ENCODE measurements around the gene DYRK1A. TPM values are rescaled to one million over a fixed set of nuclear protein-coding genes. Genes with fewer than 3 reads are reported as not detected.
"Not testable (repeated sequence)": the region's sequence is repeated elsewhere in the genome, so short reads cannot be mapped to it uniquely, and the experiment has no call there.

Gene DYRK1A
- polyA plus RNA-seq, 1 donor from 2014 or later = 94.8 TPM

DNA sequence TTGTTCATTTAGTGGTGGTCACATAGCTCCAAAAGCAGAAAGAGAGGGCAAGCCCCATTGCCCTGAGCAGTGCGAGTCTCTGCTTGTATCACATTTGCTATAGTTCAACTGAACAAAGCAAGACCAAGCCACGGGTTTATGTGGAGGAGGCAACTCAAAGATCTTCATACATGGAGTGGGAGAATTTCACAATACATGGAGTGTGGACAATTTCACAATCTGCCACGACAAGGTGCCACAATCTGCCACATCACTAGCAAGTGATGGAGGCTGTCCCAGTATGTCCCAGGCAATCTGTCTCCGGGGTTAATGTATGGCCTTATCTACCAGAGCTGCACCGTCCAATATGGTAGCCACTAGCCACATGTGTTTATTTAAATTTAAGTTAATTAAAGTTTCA is 44.5 kb upstream of the DYRK1A start:
- Histone ChIP-seq H3K27ac (ENCODE audit: low read length) (no peak overlapping the region), H3F3A (ENCODE audit: insufficient read depth, low read length, poor library complexity, severe bottlenecking) (no peaks in the 10 kb centered on the region), H4K20me1 (ENCODE audit: insufficient read depth) (no peaks in the 10 kb centered on the region), H3K27me3 (ENCODE audit: insufficient read depth, low read depth, low read length) (no peaks in the 10 kb centered on the region), H3K9me3 (ENCODE audit: low read length) (no peaks in the 10 kb centered on the region), H3K79me2 (replicated peaks; ENCODE audit: insufficient read depth, low read length) (no peaks in the 10 kb centered on the region), H2AFZ (ENCODE audit: low read depth, low read length) (no peak overlapping the region), H3K9ac (ENCODE audit: low read length) (no peak overlapping the region), H3K36me3 (ENCODE audit: insufficient read depth, low read length) (no peaks in the 10 kb centered on the region), H3K4me2 (ENCODE audit: low read length) (no peak overlapping the region), H3K4me3 (ENCODE audit: low read length) (no peak overlapping the region), H3K9me2 (ENCODE audit: insufficient read depth, low read length) (no peaks in the 10 kb centered on the region)
- TF ChIP-seq TAF1 (IDR thresholded peaks at IDR 0.05; ENCODE audit: low read depth) (no peak), SMC3 (conservative IDR thresholded peaks at IDR 0.05; ENCODE audit: poor library complexity) (no peak), EZH2 (IDR thresholded peaks at IDR 0.05; ENCODE audit: borderline replicate concordance, insufficient read depth, low read length, poor library complexity, severe bottlenecking) (no peak), EP300 (conservative IDR thresholded peaks at IDR 0.05; ENCODE audit: poor library complexity, severe bottlenecking) (no peak), MXI1 (conservative IDR thresholded peaks at IDR 0.05; ENCODE audit: poor library complexity, severe bottlenecking) (no peak), POLR2AphosphoS5 (IDR thresholded peaks at IDR 0.05) (no peak), RAD21 (conservative IDR thresholded peaks at IDR 0.05) (no peak)
- TF ChIP-seq, protein P1, sequence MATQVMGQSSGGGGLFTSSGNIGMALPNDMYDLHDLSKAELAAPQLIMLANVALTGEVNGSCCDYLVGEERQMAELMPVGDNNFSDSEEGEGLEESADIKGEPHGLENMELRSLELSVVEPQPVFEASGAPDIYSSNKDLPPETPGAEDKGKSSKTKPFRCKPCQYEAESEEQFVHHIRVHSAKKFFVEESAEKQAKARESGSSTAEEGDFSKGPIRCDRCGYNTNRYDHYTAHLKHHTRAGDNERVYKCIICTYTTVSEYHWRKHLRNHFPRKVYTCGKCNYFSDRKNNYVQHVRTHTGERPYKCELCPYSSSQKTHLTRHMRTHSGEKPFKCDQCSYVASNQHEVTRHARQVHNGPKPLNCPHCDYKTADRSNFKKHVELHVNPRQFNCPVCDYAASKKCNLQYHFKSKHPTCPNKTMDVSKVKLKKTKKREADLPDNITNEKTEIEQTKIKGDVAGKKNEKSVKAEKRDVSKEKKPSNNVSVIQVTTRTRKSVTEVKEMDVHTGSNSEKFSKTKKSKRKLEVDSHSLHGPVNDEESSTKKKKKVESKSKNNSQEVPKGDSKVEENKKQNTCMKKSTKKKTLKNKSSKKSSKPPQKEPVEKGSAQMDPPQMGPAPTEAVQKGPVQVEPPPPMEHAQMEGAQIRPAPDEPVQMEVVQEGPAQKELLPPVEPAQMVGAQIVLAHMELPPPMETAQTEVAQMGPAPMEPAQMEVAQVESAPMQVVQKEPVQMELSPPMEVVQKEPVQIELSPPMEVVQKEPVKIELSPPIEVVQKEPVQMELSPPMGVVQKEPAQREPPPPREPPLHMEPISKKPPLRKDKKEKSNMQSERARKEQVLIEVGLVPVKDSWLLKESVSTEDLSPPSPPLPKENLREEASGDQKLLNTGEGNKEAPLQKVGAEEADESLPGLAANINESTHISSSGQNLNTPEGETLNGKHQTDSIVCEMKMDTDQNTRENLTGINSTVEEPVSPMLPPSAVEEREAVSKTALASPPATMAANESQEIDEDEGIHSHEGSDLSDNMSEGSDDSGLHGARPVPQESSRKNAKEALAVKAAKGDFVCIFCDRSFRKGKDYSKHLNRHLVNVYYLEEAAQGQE (IDR thresholded peaks at IDR 0.05; ENCODE audit: borderline replicate concordance) = no peak
- TF ChIP-seq, protein P2, sequence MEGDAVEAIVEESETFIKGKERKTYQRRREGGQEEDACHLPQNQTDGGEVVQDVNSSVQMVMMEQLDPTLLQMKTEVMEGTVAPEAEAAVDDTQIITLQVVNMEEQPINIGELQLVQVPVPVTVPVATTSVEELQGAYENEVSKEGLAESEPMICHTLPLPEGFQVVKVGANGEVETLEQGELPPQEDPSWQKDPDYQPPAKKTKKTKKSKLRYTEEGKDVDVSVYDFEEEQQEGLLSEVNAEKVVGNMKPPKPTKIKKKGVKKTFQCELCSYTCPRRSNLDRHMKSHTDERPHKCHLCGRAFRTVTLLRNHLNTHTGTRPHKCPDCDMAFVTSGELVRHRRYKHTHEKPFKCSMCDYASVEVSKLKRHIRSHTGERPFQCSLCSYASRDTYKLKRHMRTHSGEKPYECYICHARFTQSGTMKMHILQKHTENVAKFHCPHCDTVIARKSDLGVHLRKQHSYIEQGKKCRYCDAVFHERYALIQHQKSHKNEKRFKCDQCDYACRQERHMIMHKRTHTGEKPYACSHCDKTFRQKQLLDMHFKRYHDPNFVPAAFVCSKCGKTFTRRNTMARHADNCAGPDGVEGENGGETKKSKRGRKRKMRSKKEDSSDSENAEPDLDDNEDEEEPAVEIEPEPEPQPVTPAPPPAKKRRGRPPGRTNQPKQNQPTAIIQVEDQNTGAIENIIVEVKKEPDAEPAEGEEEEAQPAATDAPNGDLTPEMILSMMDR (IDR thresholded peaks at IDR 0.05; ENCODE audit: poor library complexity, severe bottlenecking) = no peak

DNA sequence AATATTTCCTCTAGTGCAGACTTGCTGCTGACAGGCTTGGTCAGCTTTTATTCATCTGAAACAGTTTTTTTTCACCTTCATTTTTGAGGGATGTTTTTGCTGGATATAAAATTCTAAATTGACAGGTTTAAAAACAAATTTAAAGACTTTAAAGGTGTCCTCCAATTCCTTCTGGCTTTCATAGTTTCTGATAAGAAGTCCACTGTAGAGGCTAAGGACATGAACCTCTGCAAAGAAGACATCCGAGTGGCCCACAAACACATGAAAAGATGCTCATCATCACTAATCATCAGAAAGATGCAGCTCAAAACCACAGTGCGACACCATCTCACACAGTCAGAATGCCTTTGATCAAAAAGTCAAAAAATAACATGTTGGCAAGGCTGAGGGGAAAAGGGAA is 42.0 kb upstream of the DYRK1A start:
- H3K79me2 ChIP-seq (replicated peaks; ENCODE audit: insufficient read depth, low read length) = no peaks in the 10 kb centered on the region
- no peaks in the 10 kb centered on the region for H3K27me3 ChIP-seq (ENCODE audit: insufficient read depth, low read depth, low read length)
- no peak for TF ChIP-seq EP300 (conservative IDR thresholded peaks at IDR 0.05; ENCODE audit: poor library complexity, severe bottlenecking)
- no peak for TF ChIP-seq TAF1 (IDR thresholded peaks at IDR 0.05; ENCODE audit: low read depth)
- TF ChIP-seq, protein P2 (IDR thresholded peaks at IDR 0.05; ENCODE audit: poor library complexity, severe bottlenecking) = no peak
- no peak for TF ChIP-seq MXI1 (conservative IDR thresholded peaks at IDR 0.05; ENCODE audit: poor library complexity, severe bottlenecking)
- H3F3A ChIP-seq (ENCODE audit: insufficient read depth, low read length, poor library complexity, severe bottlenecking) = no peaks in the 10 kb centered on the region
- H3K36me3 ChIP-seq (ENCODE audit: insufficient read depth, low read length) = no peaks in the 10 kb centered on the region
- H3K4me2 ChIP-seq (ENCODE audit: low read length) = no peak overlapping the region
- H3K9me2 ChIP-seq (ENCODE audit: insufficient read depth, low read length) = no peaks in the 10 kb centered on the region
- no peak overlapping the region for H2AFZ ChIP-seq (ENCODE audit: low read depth, low read length)
- no peaks in the 10 kb centered on the region for H4K20me1 ChIP-seq (ENCODE audit: insufficient read depth)
- H3K27ac ChIP-seq (ENCODE audit: low read length) = no peak overlapping the region
- no peak overlapping the region for H3K4me3 ChIP-seq (ENCODE audit: low read length)
- no peak overlapping the region for H3K9ac ChIP-seq (ENCODE audit: low read length)
- no peaks in the 10 kb centered on the region for H3K9me3 ChIP-seq (ENCODE audit: low read length)

DNA sequence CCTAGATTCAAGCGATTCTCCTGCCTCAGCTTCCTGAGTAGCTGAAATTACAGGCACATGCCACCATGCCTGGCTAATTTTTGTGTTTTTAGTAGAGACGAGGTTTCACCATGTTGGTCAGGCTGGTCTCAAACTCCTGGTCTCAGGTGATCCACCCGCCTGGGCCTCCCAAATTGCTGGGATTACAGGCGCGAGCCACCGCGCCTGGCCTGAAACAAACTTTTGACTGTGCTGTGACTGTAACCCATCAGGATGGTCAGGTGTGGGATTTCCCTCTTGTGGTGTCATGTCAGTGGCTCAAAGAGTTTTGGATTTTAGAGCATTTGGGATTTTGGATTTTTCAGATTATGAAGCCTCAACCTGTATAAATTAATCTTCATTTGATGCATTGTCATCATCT is 38.4 kb upstream of the DYRK1A start:
- not testable (repeated sequence) for H3K36me3 ChIP-seq (ENCODE audit: insufficient read depth, low read length); H3K4me2 ChIP-seq (ENCODE audit: low read length); H3F3A ChIP-seq (ENCODE audit: insufficient read depth, low read length, poor library complexity, severe bottlenecking); H3K4me3 ChIP-seq (ENCODE audit: low read length); H3K27ac ChIP-seq (ENCODE audit: low read length); H3K9me3 ChIP-seq (ENCODE audit: low read length); H3K79me2 ChIP-seq (replicated peaks; ENCODE audit: insufficient read depth, low read length); H2AFZ ChIP-seq (ENCODE audit: low read depth, low read length); H3K9me2 ChIP-seq (ENCODE audit: insufficient read depth, low read length); H4K20me1 ChIP-seq (ENCODE audit: insufficient read depth); H3K9ac ChIP-seq (ENCODE audit: low read length); H3K27me3 ChIP-seq (ENCODE audit: insufficient read depth, low read depth, low read length)
